Measurements from ENCODE around the gene ITGB2.
A peak's percentile ranks its signal among the peaks of the same experiment; 100 is the strongest.

ITGB2 gene

GRCh38 chr21:44955141-44955797 lies 34.6 kb upstream of the ITGB2 start:
- DNase-seq: no peak

- no peak for DNase-seq
Measured at GRCh38 chr21:44954281-44954771, 33.6 kb upstream of the ITGB2 start.

- no peak for DNase-seq
Measured at GRCh38 chr21:44953628-44954021, 32.9 kb upstream of the ITGB2 start.

DNA sequence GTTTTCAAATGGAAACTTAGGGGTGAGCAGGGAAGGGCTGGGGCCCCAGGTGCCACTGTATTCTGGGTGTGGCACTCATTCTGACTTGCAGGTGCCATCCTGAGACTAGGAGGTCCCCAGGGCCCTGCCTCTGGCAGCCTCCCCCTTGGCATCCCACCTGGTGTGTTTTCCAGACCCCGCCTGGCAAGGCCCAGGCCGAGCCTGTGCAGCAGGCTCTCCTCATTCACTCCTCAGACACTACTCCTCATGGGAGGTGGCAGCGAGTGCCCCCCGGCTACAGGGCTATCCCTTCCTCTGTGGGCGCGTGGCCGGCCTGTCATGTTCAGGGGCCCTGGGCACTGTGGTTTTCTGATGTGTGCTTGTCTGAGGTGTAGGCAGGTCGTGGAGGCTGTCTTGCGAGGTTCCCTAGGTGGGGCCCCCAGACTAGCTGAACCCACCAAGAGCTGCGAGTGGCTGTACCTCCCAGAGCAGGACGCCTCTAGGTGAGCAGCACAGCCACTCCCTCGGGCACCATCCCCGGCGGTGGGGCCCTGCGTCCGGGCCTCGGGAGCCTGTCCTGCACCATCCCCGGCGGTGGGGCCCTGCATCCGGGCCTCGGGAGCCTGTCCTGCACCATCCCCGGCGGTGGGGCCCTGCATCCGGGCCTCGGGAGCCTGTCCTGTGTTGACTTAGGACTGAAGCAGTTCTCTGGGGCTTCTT lies 32.4 kb upstream of the ITGB2 start:
- no peak for DNase-seq

DNA sequence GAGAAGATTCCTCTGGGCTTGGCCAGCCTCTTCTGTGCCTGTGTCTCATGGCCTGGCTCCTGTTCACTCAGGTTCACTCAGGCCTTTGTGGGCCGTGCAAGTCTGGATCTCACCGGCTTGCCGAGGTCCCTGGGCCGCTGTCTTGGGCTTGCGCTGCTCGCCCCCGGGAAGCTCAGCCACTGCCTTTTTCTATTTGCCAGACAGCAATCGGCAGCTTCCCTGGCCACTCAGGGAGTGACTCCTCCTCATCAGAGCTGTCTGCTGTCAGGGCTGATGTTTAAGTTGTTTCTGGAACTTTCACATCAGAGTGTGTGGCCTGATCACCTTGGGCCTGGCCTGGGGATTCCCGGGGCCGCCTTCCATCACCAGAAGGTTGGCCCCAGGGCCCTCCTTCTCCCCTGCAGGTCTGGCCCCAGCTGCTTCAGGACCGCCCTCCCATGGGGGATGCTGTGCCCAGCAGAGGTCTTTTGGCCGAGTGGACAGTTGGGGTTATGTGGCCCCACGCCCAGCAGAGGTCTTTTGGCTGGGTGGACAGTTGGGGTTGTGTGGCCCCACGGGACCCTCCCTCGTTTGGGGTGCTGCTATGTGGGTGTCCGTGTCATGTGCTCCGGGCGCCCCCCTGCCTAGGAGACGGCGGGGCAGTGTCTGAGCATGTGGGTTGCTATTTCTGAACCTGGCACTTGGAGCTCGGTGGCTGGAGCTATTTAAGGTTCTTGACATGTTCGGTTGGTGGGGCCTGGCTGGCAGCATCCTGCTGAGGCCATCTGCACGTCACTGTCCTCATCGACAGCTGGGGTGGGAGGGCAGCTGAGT lies 31.6 kb upstream of the ITGB2 start:
- DNase-seq: no peak

GRCh38 chr21:44951186-44951915 lies 30.7 kb upstream of the ITGB2 start:
- DNase-seq: no peak

GRCh38 chr21:44950351-44950750 lies 29.7 kb upstream of the ITGB2 start:
- no peak for DNase-seq

- DNase-seq: peak; percentile 69 to 83 (median 74)
Measured at GRCh38 chr21:44949779-44950198, 29.1 kb upstream of the ITGB2 start.

DNA sequence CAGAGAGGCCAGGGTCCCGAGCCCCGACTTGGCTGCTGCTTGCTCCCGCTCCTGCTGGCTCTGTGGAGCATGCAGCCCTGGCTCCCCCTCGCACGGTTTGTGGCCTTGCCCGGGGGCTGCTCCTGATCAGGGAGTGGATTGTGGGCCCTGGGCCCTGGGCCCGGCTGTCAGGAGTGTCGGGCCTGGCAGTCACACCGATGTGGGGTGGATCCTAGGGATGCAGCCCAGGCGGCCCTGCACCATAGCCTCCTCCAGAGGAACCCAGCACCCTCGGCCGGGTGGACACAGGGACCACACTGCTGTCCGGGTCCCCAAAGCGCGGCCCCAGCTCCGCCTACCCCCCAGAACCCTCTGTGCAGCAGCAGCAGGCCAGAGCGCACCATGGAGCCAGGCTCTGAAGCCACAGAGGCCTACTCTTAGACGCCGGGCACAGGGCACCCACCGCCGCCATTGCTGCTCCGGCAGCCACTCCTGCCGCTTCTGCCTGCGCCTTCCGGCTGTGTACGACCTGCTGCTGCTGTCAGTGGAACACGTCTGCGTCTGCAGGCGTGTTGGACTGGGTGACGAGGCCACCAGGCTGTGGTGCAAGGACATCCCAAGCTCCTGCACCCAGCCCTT lies 28.6 kb upstream of the ITGB2 start:
- DNase-seq: no peak

- no peak for DNase-seq
Measured at GRCh38 chr21:44948426-44949120, 27.9 kb upstream of the ITGB2 start.

DNA sequence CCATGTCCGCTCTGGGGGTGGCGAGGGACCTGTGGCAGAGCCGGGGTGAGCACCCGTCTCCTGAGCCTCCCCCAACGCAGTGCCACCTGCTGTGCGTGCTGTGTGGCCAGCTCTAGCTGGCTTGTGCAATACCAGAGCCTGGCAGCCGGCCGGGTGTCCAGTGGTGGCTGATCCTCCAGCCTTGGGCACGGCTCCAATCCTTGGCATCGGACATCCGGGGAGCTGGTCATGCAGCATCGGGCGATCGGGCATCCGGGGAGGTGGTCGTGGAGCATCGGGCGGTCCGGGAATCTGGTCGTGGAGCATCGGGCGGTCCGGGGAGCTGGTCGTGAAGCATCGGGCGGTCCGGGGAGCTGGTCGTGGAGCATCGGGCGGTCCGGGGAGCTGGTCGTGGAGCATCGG lies 27.2 kb upstream of the ITGB2 start:
- DNase-seq: no peak

GRCh38 chr21:44947111-44947929 lies 26.6 kb upstream of the ITGB2 start:
- DNase-seq: no peak

DNA sequence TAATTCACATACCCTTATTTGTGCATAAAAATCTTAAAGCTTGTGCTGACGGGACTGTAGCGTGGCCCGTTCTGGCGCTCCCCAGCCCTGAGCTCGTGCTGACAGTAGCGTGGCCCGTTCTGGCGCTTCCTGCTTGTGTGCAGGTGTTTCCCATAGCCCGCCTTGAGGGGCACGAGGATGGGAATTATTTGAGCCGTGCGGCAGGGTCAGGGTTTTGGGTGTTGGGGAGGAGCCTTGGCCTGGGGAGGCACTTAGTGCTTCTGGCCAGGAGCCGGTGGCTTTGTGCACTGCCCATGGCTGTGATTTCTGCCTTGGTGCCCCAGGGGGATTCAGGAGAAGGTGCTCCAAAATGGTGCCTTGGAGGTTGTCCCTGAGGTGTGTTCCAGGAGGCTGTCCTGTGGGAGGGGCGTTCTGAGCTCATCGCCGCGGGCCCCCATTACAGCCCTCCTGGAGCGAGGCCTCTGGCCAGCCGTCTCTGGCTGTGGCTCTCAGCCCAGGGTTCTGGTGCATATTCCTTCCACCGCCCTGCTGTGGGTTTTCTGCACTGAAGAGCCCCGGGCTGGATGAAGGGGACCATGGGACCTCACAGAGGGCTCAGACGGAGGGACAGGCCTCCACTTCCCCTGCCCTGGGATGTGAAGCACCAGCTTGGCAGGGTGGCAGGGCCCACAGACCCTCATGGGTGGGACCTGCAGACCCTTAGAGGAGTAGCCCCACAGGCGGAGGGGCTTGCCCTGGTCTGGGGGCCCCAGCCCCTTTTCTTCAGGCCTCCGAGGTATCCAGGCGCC lies 25.7 kb upstream of the ITGB2 start:
- no peak for DNase-seq

DNA sequence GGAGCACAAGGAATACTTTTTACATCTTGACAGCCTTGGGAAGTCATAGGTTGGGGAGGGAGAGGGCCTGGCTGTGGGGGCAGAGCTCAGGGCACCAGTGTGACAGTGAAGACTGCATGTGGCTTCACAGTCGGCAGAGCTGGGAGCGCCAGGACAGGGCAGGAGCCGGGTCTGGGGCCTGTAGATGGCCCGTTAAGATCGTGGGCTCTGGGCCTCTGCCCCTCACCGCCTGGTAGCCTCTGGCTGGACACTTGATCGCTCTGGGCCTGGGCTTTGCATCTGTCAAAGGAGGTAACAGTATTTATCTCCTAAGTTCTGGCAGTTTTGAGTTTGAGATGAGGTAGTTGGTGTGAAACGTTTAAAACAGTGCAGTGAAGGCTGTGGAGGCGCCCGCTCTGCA lies 23.9 kb upstream of the ITGB2 start:
- no peak for DNase-seq

DNA sequence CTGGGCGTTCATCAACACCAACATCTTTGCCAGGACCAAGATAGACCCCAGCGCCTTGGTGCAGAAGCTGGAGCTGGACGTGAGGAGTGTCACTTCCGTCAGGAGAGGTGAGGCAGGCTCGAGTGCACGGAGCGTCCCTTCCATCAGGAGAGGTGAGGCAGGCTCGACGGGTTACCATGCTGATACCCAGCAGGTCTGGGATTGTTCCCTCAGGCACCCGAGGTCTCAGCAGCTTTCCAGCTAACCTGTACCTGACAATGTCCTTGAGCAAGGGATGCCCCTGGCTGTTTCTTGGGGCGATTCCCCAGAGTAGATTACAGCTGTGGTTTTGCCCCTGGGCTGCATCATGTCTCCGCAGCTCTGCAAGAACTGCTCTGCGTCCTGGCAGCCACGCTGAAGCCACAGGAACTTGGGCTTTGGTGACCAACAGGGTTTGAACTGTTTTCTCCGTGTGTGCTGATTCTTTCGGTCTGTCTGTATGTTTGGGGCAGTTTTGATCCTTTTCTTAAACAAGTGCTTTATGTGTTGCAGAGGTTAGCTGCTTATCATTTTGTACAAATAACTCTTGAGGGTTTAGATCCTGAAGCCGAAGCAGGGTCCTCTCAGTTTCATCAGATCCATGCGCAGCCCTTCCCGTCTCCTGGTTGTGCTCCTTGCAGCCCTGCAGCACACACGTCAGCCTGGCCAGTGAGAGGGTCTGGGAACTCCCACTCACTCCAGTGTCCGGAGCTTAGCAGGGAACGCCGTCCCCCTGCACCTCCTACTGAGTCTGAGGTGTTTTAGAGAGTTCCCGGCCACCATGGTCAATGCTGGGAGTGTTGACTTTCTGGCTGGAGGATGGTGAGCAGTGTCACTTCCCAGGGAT lies 23.2 kb upstream of the ITGB2 start:
- DNase-seq: no peak

GRCh38 chr21:44943005-44943685 lies 22.4 kb upstream of the ITGB2 start:
- DNase-seq: no peak

- no peak for DNase-seq
Measured at GRCh38 chr21:44942566-44942965, 21.9 kb upstream of the ITGB2 start.

GRCh38 chr21:44941567-44941966 lies 20.9 kb upstream of the ITGB2 start:
- DNase-seq: no peak
